ENCODE results near the gene VOPP1. TPM values are rescaled to one million over a fixed set of nuclear protein-coding genes. Genes with fewer than 3 reads are reported as not detected.

Gene VOPP1
- total RNA-seq, 1 donor from 2014 or later, result 66.2 TPM

GRCh38 chr7:55483046-55483445 is 89.3 kb downstream of the VOPP1 start:
- H3K36me3 ChIP-seq, result no peaks in the 10 kb centered on the region
- ATAC-seq (no peak), DNase-seq (no peak)
- H3K4me1 ChIP-seq, result peaks cover 4% of the 10 kb centered on the region
- H3K4me3 ChIP-seq, result no peak overlapping the region
- no peaks in the 10 kb centered on the region for H3K27me3 ChIP-seq (ENCODE audit: low read depth)
- no peak for TF ChIP-seq CTCF (IDR thresholded peaks at IDR 0.05)
- no peak overlapping the region for H3K27ac ChIP-seq
- H3K9me3 ChIP-seq, result no peaks in the 10 kb centered on the region
- intact Hi-C loops (cut with DNase I), result no loop called here

DNA sequence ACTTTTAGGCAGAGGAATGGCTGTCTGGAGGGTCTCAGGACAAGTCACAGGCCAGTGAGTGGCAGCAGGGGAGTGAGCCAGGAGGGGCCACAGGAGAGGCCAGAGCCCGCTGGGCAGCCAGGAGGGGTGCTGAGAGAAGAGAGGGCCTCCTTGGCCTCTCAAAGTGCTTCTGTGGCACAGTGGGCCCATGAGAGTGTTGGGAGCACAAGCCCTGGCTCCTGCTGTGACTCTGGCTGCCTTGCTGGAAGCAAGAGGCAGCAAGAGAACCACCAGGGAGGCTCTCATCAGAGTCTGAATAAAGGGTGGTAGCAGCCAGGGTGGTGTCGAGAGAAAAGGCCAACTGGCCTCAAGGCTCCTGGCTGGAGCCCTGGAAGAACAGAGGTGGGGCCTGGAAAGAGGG is 91.1 kb downstream of the VOPP1 start:
- peaks cover 4% of the 10 kb centered on the region for H3K4me1 ChIP-seq
- DNase-seq (no peak), ATAC-seq (no peak)
- intact Hi-C loops (cut with DNase I), result no loop called here
- no peaks in the 10 kb centered on the region for H3K27me3 ChIP-seq (ENCODE audit: low read depth)
- no peak overlapping the region for H3K27ac ChIP-seq
- no peaks in the 10 kb centered on the region for H3K9me3 ChIP-seq
- TF ChIP-seq CTCF (IDR thresholded peaks at IDR 0.05), result no peak
- H3K36me3 ChIP-seq, result no peaks in the 10 kb centered on the region
- H3K4me3 ChIP-seq, result no peak overlapping the region

- no peak for DNase-seq
- H3K27ac ChIP-seq, result no peak overlapping the region
- peaks cover 4% of the 10 kb centered on the region for H3K4me1 ChIP-seq
- intact Hi-C loops (cut with DNase I), result no loop called here
- ATAC-seq, result no peak
- no peak overlapping the region for H3K4me3 ChIP-seq
- H3K27me3 ChIP-seq (ENCODE audit: low read depth), result no peaks in the 10 kb centered on the region
- TF ChIP-seq CTCF (IDR thresholded peaks at IDR 0.05), result no peak
- H3K36me3 ChIP-seq, result no peaks in the 10 kb centered on the region
- H3K9me3 ChIP-seq, result no peaks in the 10 kb centered on the region
Observed at GRCh38 chr7:55478700-55479099, 93.6 kb downstream of the VOPP1 start.

GRCh38 chr7:55477781-55478374 is 94.4 kb downstream of the VOPP1 start:
- H3K9me3 ChIP-seq, result no peaks in the 10 kb centered on the region

GRCh38 chr7:55476852-55477780 is 95.2 kb downstream of the VOPP1 start:
- Histone ChIP-seq H3K4me1 (peaks cover 4% of the 10 kb centered on the region), H3K36me3 (peaks cover 6% of the 10 kb centered on the region), H3K4me3 (no peak overlapping the region), H3K27me3 (ENCODE audit: low read depth) (no peaks in the 10 kb centered on the region), H3K27ac (no peak overlapping the region), H3K9me3 (no peaks in the 10 kb centered on the region)
- no peak for TF ChIP-seq CTCF (IDR thresholded peaks at IDR 0.05)
- intact Hi-C loops (cut with DNase I), result no loop called here
- no peak for DNase-seq
- no peak for ATAC-seq

More at GRCh38 chr7:55477781-55478374, 94.4 kb downstream of the VOPP1 start:
- Histone ChIP-seq H3K27me3 (ENCODE audit: low read depth) (no peaks in the 10 kb centered on the region), H3K27ac (no peak overlapping the region), H3K36me3 (peaks cover 6% of the 10 kb centered on the region), H3K4me1 (peaks cover 4% of the 10 kb centered on the region), H3K4me3 (no peak overlapping the region)
- intact Hi-C loops (cut with DNase I), result no loop called here
- no peak for ATAC-seq
- DNase-seq, result no peak
- TF ChIP-seq CTCF (IDR thresholded peaks at IDR 0.05), result no peak
